NCI-H82 treated with DMSO at 0.1 percent for 48 hours (cell line): ENCODE data around the gene USP31.

Source experiments
- DNase-seq: peaks from one replicate; lab custom pipeline; 2025; ENCODE audit not compliant: unreplicated experiment; lab: John Stamatoyannopoulos, UW

The USP31 gene

GRCh38 chr16:23025692-23026307 is 123.5 kb downstream of the USP31 start:
- DNase-seq, result no peak

GRCh38 chr16:23024044-23024443 is 125.2 kb downstream of the USP31 start:
- DNase-seq, result no peak

- DNase-seq, result no peak
Measured at GRCh38 chr16:23020084-23020483, 129.2 kb downstream of the USP31 start.

- no peak for DNase-seq
Measured at GRCh38 chr16:23016368-23016767, 132.9 kb downstream of the USP31 start.

GRCh38 chr16:23015580-23015979 is 133.7 kb downstream of the USP31 start:
- no peak for DNase-seq

- no peak for DNase-seq
Measured at GRCh38 chr16:23014592-23014991, 134.7 kb downstream of the USP31 start.
